Body of pancreas (tissue), 4 donors: ENCODE data around the gene ARNT2.

Source experiments
- POLR2A ChIP-seq, 3 donors: fragments of 450-650 bp; IDR thresholded peaks; one replicate each; pipeline ENCODE4 v1.6.1; 2016; ENCODE audit warnings: antibody characterized with exemption in 3 of 3, mild to moderate bottlenecking in 2 of 3
- TF ChIP-seq, protein P1 (sequence below), 7 experiments: fragments of 450-650 bp in 4 of 7; fragments of 200-600 bp in 3 of 7; sonication (generic) in 3 of 7; IDR thresholded peaks; one replicate each; pipeline ENCODE4 v1.5.1; 2016 to 2019; ENCODE audit warnings: antibody characterized with exemption in 7 of 7

DNA sequence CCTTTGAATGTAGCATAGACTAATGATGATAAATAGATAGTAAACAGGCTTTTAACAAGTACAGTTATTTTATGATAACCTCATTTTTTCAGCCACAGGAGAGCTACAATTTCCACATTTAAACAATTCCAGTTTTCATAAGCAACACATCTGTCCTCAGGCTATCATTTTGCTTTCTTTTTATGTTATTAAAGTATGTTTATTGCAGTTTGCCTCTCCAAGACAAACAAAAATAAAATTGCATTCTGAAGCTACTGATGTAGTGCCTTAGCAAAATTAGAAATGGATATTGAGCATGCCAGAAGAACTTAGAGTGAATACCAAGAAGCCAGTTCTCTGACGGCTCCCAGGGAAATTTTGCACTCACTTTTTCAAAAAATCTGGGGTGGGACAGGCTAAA, 150.4 kb downstream of the ARNT2 start:
- TF ChIP-seq POLR2A (IDR thresholded peaks at IDR 0.05), result no peak
- TF ChIP-seq, protein P1, sequence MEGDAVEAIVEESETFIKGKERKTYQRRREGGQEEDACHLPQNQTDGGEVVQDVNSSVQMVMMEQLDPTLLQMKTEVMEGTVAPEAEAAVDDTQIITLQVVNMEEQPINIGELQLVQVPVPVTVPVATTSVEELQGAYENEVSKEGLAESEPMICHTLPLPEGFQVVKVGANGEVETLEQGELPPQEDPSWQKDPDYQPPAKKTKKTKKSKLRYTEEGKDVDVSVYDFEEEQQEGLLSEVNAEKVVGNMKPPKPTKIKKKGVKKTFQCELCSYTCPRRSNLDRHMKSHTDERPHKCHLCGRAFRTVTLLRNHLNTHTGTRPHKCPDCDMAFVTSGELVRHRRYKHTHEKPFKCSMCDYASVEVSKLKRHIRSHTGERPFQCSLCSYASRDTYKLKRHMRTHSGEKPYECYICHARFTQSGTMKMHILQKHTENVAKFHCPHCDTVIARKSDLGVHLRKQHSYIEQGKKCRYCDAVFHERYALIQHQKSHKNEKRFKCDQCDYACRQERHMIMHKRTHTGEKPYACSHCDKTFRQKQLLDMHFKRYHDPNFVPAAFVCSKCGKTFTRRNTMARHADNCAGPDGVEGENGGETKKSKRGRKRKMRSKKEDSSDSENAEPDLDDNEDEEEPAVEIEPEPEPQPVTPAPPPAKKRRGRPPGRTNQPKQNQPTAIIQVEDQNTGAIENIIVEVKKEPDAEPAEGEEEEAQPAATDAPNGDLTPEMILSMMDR (IDR thresholded peaks at IDR 0.05), result no peak
